Endothelial cell of hepatic sinusoid (primary cell): ENCODE data around the gene STX18.

Source experiments
- in situ Hi-C: cut with HindIII; loops from 2 replicates; pipeline ENCODE4 v1.10.0; 2017; ENCODE audit warnings: low sequenced_read_pairs

The STX18 gene

GRCh38 chr4:4387531-4388310 lies 154.1 kb downstream of the STX18 start:
- in situ Hi-C loops = no loop called here

GRCh38 chr4:4386736-4387392 lies 155.0 kb downstream of the STX18 start, which contains the start of gene NSG1:
Gene NSG1 (plus strand): TSS chr4:4387102. CDS start chr4:4387630, 528 bp downstream.
- in situ Hi-C loops = no loop called here

- in situ Hi-C loops = no loop called here
Measured at GRCh38 chr4:4386296-4386735, 155.5 kb downstream of the STX18 start.

DNA sequence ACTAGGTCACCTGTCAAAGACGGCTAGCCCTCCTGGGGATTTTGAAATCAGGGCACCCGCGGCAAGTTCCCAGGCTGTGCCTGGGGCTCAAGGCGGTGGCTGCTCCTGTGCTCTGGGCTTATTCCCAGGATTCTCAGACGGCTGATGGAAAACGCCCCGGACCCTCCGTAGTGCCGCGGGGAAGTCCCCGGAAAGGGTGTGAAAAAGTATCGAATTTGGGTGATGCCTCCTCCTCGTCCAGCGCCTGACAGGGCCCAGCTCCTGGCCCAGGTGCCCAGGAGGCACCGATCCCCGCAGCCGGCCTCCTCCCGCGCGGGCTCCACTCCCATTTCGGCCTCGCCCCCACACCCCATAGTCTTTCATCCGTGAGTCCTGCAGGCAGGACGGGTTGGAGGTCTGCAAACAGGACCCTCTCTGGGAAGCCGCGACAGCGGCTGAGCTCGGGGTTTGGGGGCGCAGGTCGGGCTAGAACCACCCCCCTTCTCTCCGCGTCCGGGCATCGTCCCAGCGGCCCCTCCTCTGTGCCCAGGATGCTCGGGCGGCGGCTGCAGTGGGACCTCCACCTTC lies 156.0 kb downstream of the STX18 start:
- in situ Hi-C loops = no loop called here

DNA sequence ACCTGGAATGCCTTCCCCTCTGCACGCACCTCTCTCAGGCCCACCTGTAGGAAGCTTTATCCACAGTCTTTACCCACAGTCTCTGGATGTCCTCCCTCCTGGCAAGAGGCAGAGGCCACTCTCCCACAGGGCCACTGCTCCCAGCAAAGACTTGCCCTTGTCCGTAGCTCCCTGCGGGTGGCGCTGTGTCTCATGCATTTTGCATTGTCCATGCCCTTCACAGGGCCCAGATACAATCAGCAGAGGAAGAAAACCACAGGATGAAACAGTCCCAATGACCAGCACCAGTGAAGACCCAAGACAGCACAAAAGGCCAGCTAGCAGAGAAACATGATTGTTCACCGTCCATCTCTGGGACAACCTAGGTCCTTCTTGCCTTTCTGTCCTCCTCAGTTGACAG lies 157.0 kb downstream of the STX18 start:
- in situ Hi-C loops = loop anchor here (5.0 kb wide), 1 partner anchor 37 kb away; no protein-coding TSS in a partner anchor

DNA sequence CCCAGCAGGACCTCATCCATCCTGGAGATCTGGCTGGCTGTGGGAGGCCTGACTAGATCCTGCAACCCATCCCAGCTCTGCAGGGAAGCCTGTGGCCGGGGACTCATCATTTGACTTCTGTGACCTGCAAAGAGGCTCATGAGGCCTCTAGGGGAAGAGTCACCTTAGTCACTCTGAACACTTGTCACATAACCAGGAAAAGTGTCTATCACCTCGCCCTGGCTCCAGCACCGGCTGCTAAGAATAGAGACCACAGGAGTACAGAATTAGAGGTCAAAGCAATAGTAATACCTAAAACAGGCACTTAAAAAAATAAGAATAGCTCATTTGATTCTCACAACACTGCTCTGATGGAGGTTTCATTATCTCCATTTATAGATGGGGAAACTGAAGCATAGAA lies 158.8 kb downstream of the STX18 start:
- in situ Hi-C loops = loop anchor here (5.0 kb wide), 1 partner anchor 39 kb away; no protein-coding TSS in a partner anchor

DNA sequence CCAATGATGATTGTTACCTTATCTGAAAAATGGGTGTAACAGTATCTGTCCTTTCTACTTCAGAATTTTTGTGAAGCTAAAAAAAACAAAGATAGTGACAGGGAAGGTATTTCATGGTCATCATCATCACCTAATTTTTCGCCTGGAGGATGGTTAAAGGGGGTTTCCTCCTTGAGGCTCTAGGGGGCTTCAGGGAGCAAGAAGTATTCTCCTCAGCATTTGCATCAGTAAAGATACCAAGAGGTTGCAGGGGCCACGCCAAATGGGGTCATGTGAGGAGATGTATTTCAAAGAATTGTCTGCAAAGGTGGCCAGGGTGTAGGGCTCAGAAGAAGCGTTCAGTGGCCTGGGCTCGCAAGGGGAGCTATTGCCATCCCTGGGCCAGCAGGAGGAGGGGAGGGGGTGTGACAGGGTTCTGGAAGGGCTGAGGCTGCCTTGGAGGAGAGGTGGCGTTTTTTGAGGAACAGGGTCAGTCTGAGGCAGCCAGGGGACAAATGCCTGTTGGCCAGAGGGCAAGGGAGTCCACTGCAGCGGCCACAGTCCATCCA lies 162.2 kb downstream of the STX18 start:
- in situ Hi-C loops = loop anchor here (5.0 kb wide), 1 partner anchor 43 kb away; no protein-coding TSS in a partner anchor

DNA sequence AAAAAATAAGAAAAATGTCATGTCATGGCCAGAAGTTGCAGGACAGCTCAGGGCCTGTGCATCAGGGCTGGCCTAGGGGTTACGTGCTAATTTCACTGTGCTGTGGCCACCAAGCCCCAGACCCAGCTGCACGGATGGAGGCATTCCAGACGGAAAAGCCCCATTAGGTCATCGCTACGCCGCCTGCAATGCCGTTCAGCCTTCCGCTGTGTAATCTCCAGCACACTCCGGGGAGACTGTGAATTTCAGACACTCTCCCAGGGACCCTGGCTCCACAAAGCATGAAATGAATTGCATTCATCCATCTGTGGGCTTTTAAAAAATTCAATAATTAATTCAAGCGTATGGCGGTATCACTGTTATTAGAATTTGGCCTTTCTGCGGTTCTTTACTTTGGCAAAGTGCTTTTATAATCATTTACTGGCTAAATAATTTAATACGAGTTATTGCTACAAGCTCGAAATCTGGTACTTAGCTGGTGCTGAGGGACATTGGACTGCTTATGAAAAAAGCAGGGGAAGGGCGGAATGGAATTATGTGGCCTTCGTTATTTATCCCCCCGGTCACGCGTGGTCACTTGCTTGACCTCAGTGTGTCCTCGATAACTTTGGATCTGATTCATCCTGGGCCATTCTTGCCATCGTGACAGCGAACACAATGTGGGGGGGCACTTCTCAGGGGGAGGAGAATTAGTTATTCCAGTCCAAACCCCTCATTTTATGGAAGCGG lies 164.0 kb downstream of the STX18 start:
- in situ Hi-C loops = no loop called here

GRCh38 chr4:4377191-4377590 lies 164.7 kb downstream of the STX18 start:
- in situ Hi-C loops = no loop called here

DNA sequence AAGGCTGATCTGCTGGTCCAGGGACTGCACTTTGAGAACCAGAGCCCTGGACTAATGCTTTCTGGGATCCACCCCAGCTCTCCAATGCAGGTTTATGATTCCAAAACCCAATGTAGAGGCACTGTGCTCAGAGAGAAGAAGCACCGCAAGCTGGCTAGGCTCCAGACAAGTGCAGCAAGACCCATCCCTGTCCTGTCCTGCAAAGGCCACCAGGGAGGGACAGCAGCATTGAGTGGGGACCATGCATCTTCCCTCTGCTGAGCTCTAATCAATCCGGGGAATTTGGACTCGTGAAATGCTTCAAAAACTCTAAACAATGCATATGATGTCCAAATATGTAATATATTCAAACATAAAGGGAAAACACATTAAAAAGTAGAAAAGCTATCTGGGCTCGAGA lies 165.8 kb downstream of the STX18 start:
- in situ Hi-C loops = no loop called here

DNA sequence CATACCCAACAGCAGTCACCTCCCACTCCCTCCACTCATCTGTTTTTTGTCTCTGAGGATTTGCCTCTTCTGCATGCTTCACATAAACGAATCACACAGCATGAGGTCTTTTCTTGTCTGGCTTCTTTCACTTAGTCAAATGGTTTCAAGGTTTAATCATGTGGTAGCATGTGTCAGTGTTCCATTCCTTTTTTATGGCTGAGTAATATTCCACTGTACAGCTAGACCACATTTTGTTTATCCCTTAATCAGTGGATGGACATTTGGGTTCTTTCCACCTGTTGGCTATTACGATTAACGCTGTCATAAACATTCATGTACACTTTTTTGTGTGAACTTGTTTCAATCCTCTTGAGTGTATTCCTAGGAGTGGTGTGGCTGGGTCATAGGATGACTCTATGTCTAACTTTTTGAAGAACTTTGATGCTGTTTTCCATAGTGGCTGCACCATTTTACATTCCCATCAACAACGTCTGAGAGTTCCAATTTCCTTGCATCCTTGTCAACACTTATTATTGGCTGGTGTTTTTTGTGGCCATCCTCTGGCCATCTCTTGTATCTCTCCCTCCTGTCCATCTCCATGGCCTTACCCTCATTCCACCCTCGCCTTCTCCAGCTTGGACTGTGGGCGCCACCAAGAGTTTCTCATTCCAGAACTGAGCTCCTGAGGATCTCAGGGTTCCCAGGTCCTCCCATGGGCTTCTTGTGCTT lies 167.3 kb downstream of the STX18 start:
- in situ Hi-C loops = no loop called here
